Measurements from ENCODE around the gene UQCRC2.
"Not testable (repeated sequence)": the region's sequence is repeated elsewhere in the genome, so short reads cannot be mapped to it uniquely, and the experiment has no call there.

UQCRC2 gene

GRCh38 chr16:22013486-22013885 lies 60.3 kb downstream of the UQCRC2 start:
- DNase-seq: no peak

- DNase-seq: no peak
Observed at GRCh38 chr16:22014271-22014873, 61.2 kb downstream of the UQCRC2 start.

GRCh38 chr16:22016927-22017326 lies 63.8 kb downstream of the UQCRC2 start:
- no peak for DNase-seq

- DNase-seq: no peak
Observed at GRCh38 chr16:22018559-22018958, 65.4 kb downstream of the UQCRC2 start.

GRCh38 chr16:22022151-22022550 lies 69.0 kb downstream of the UQCRC2 start:
- no peak for DNase-seq

DNA sequence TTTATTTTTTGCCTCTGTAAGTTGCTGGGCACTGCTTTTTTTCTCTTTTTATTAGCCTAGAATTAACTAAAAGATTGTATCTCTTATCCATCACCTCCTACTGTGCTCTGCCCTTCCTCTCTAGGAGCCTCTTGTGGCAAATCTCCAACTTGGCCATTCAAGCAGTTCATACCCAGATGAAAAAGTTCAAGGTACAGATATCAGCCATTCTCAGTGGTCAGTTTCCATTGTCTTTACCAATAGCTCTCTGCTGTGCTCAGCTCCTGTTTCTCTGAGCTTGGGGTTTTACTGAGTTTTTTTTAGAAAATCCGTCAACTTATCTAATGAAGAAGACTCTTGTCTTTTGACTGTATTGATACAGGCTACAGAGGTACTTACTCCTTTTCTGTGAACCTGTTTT lies 70.3 kb downstream of the UQCRC2 start:
- DNase-seq: no peak

DNA sequence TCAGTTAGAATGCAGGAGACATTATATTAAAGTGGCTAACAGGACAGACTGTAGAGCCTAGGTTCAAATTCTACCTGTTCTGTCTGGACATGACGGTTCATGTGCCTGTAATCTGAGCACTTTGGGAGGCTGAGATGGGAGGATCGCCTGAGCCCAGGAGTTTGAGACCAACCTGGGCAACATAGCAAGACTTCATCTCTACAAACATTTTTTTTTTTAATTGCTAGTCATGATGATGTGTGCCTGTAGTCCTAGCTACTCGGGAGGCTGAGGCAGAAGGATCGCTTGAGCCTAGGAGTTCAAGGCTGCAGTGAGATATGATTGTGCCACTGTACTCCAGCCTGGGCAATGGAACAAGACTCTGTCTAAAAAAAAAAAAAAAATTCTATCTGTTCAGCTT lies 71.6 kb downstream of the UQCRC2 start:
- DNase-seq: not testable (repeated sequence)

- DNase-seq: no peak
Observed at GRCh38 chr16:22027633-22028032, 74.5 kb downstream of the UQCRC2 start.

- DNase-seq: no peak
Observed at GRCh38 chr16:22029632-22030031, 76.5 kb downstream of the UQCRC2 start.

DNA sequence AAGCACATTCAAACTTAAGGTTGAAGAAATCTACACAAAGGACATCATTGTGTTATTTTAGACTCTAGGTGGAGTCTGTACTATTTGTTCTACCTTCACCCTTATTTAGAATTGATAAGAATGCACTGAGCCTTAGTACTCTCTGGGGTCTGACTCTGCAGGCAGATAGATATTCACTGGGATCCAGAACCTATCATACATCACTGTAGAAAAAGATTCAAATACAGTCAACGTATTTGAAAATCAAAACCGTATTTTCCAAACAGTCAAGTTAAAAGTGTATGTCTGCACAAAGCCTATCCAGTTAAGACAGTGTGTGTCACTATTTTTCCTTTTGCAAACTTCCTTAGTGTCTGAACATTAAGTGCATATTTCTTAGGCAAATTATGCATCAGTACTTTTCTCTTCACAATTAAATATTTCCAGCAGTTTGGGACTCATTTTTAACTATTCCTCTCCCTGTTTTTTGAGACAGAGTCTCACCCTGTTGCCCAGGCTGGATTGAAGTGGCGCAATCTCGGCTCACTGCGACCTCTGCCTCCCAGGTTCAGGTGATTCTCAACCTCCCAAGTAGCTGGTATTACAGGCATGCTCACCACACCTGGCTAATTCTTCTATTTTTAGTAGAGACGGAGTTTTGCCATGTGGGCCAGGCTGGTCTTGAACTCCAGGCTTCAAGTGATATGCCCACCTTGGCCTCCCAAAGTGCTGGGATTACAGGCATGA lies 77.1 kb downstream of the UQCRC2 start:
- DNase-seq: no peak

GRCh38 chr16:22031483-22032083 lies 78.4 kb downstream of the UQCRC2 start:
- DNase-seq: no peak

Measured in midbrain (tissue), 1 donor.